H1 (cell line): ENCODE results near the gene TNRC6C. TPM values are rescaled to one million over a fixed set of nuclear protein-coding genes. Genes with fewer than 3 reads are reported as not detected.

Experiments
- CHD7 ChIP-seq: fragments of 300-600 bp; sonication (generic); IDR thresholded peaks from 2 replicates; pipeline ENCODE4 v1.7.1; 2012; ENCODE audit warnings: low read length, moderate library complexity, mild to moderate bottlenecking, inconsistent platforms; ENCODE audit not compliant: insufficient replicate concordance
- CTBP2 ChIP-seq: IDR thresholded peaks from 2 replicates; pipeline ENCODE4 v1.7.0; 2011; ENCODE audit warnings: borderline replicate concordance, mild to moderate bottlenecking, moderate library complexity, mixed read lengths, low read length; ENCODE audit not compliant: insufficient read depth, insufficient read length
- E2F6 ChIP-seq: IDR thresholded peaks from 2 replicates; pipeline ENCODE4 v1.6.1; 2012; ENCODE audit warnings: inconsistent platforms
- JUN ChIP-seq: IDR thresholded peaks from 2 replicates; pipeline ENCODE4 v1.6.1; 2011; ENCODE audit warnings: low read depth, mild to moderate bottlenecking, improper control_type of control experiment, low read length
- RNF2 ChIP-seq: fragments of 200-900, 300-1000 bp; sonication (generic); IDR thresholded peaks from 2 replicates; pipeline ENCODE4 v1.7.1; 2016; ENCODE audit warnings: borderline replicate concordance, low read depth, mild to moderate bottlenecking, antibody characterized with exemption, low read length; ENCODE audit not compliant: poor library complexity, severe bottlenecking; ENCODE audit errors: missing control alignments
- SIN3A ChIP-seq, 2 experiments: IDR thresholded peaks in 1 of 2; conservative IDR thresholded peaks in 1 of 2; 2 replicates each; pipeline ENCODE4 v1.6.1; 2011 to 2012; ENCODE audit warnings: low read length in 2 of 2, improper control_type of control experiment in 1 of 2, low read depth in 1 of 2, mild to moderate bottlenecking in 1 of 2
- ZNF274 ChIP-seq: IDR thresholded peaks from 2 replicates; pipeline ENCODE4 v1.7.0; 2012; ENCODE audit warnings: low read length, borderline replicate concordance; ENCODE audit errors: extremely low read depth
- polyA plus RNA-seq, 7 experiments: library from polyadenylated mRNA; depleted of rRNA in 3 of 7; stranded (reverse) in 5 of 7; unstranded in 2 of 7; fragments of >200 nt in 5 of 7; fragments of 200-250 nt in 2 of 7; gene quantifications; 1 replicate in 5 of 7; 2 replicates in 1 of 7; 4 replicates in 1 of 7; pipeline versions ENCODE4 v1.2.1 to v1.2.3, GENCODE V29; 2011 to 2013; ENCODE audit warnings: missing spikeins in 2 of 7, mixed read lengths in 2 of 7
- total RNA-seq: library from RNA; stranded (reverse); fragmentation: NEBNext Ultra II Directional; extraction: Animal tissue kit (Norgen Biotek cat#: 25700); gene quantifications from 2 replicates; pipeline ENCODE4 v1.2.1, GENCODE V29; 2021

TNRC6C gene
- total and polyA plus RNA-seq, 2 of the 8 experiments (the other 6 are each of a cell fraction or from before 2014, with no cell fraction given), result 2.8 to 28.9 TPM

GRCh38 chr17:78138204-78139060 lies 179.9 kb downstream of the TNRC6C start (continued):
- TF ChIP-seq E2F6 (no peak), JUN (no peak), CTBP2 (no peak), RNF2 (no peak), CHD7 (no peak), ZNF274 (no peak), SIN3A (conservative IDR thresholded peaks at IDR 0.05 in 1 of 2, IDR thresholded peaks at IDR 0.05 in 1 of 2; ENCODE audit: low read depth in 1 of 2, low read length in 2 of 2) (no peak)
